Breast epithelium (tissue), 3 donors: ENCODE results near the gene KRIT1.

Experiments
- CTCF ChIP-seq, 3 donors: fragments of 450-650 bp; IDR thresholded peaks; one replicate each; pipeline ENCODE4 v1.5.1; 2016 to 2017; ENCODE audit warnings: antibody characterized with exemption in 3 of 3, mild to moderate bottlenecking in 3 of 3, moderate library complexity in 3 of 3
- POLR2AphosphoS5 ChIP-seq, 3 donors: sonication (generic); formaldehyde crosslinking; IDR thresholded peaks; one replicate each; pipeline ENCODE4 v1.6.1; 2017; ENCODE audit warnings: antibody characterized with exemption in 3 of 3

GRCh38 chr7:92253251-92253650 is 7.5 kb upstream of the KRIT1 start:
- TF ChIP-seq CTCF (IDR thresholded peaks at IDR 0.05) (no peak), POLR2AphosphoS5 (IDR thresholded peaks at IDR 0.05) (no peak)
